IPS-11a (cell line): ENCODE measurements around the gene INPP4B.

Experiments used
- H3K4me3 ChIP-seq: one replicate; pipeline ENCODE4 v1.5.1; 2013; ENCODE audit warnings: low read depth, low read length, control low read depth

INPP4B gene

GRCh38 chr4:142271832-142272231 is 574.3 kb downstream of the INPP4B start:
- H3K4me3 ChIP-seq = no peak overlapping the region

GRCh38 chr4:142267101-142267500 is 579.0 kb downstream of the INPP4B start:
- H3K4me3 ChIP-seq = no peak overlapping the region

GRCh38 chr4:142265946-142266345 is 580.2 kb downstream of the INPP4B start:
- H3K4me3 ChIP-seq = no peak overlapping the region

- no peak overlapping the region for H3K4me3 ChIP-seq
These were observed 580.6 kb downstream of the INPP4B start for GRCh38 chr4:142265536-142265935.

DNA sequence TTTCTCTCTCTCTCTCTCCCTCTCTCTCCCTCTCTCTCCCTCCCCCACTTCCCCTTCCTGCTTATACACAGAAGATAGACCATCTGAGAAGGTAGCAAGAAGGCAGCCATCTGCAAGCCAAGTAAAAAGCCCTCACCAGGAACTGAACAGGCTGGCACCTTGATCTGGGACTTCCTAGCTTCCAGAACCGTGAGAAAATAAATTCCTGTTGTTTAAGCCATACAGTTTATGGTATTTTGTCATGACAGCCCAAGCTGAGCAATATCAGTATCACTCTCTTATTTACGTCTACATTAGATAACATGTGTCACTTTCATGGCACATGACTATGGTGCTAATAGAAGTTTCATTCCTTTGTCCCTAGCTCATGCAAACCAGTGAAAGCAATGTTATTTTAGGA is 581.1 kb downstream of the INPP4B start:
- H3K4me3 ChIP-seq = no peak overlapping the region

DNA sequence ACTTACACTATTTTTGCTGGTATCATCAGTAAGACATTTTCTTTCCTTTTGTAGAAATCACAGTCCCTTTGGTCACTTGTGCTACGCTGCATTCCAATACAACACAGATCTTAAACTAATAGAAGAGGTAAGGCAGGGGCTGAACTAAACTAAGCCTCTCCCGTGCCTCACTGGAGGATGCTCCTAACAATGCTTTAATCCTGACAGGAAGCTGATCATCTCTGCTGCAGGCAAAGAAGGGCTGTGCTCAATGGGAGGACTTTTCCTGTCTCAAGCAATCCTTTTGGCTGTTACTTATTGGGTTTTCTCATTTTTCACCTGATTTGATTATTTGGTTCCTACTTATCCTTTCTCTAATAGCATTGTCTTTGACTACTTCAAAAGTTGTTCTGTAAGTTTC is 583.1 kb downstream of the INPP4B start:
- H3K4me3 ChIP-seq = no peak overlapping the region

GRCh38 chr4:142248946-142249345 is 597.2 kb downstream of the INPP4B start:
- H3K4me3 ChIP-seq = no peak overlapping the region

DNA sequence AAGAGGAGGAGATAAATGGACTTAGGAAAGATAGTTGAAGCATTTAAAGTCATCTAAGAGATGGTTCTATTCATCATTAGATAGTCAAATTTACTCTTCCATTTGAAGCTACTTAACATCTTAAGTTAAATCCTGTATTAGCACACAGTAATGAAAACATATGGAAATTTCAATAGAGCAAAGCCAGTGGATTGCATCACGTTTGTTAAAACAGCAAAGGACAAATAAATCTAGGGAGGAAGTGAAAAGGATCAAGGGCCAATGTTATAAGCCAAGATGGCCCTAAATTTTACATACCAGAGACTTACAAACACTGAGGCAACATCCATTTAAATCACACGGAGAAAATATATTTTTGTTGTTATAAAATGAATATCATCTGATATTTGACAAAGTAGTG is 602.8 kb downstream of the INPP4B start:
- no peak overlapping the region for H3K4me3 ChIP-seq

- no peak overlapping the region for H3K4me3 ChIP-seq
These were observed 603.9 kb downstream of the INPP4B start for GRCh38 chr4:142242156-142242555.

DNA sequence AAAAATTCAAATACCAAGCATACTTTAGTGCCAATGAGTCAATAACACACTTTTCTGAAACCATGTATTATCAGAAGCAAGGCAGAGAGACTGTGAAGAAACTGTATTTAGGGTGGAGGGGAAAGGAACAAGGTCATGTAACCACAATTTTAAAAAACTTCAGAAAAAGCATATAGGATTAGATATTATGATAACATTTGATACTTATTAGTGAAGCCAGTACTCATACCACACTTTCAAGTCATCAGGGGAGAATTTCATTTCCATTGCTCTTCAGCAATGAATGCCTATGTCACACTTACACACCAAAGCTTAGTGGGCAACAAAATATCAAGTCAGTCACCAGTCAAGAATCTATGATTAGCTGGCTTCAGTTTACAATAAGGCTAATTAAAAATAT is 607.5 kb downstream of the INPP4B start:
- H3K4me3 ChIP-seq = no peak overlapping the region

- H3K4me3 ChIP-seq = no peak overlapping the region
These were observed 609.8 kb downstream of the INPP4B start for GRCh38 chr4:142236268-142236667.

DNA sequence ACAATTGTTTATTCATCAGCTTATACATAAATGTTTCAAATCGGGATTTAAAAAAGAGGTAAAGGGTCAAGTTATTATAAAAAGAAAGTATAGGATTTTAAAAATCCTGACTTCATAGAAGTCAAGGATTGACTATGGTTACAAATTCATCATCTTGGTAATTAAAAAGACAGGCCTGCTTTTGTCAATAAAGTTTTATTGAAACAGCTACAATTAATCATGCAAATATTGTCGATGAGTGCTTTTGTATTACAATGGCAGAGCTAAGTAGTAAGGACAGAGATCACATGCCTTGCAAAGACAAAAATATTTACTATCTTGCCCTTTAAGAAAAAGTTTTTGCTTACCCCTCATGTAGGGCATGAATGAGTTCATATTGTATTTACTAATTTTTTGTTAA is 614.3 kb downstream of the INPP4B start:
- H3K4me3 ChIP-seq = no peak overlapping the region

DNA sequence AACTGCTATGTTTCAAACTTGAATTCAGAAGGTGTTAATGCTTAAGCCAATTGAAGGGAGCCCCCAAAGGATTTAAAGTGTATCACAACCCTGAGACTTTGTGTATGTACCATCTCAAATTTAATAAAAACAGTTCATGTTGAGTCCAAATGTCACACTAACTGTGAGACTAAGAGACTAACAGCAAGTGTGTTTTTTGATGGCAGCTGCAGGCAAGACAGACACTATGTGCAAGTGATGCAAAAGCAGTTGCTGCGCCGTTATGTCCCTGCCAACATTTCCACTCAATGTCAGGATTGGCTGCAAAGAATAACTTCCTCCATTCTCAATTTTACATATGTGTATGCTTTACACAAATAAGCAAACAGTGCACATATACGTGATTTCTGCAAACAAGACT is 615.1 kb downstream of the INPP4B start:
- no peak overlapping the region for H3K4me3 ChIP-seq

DNA sequence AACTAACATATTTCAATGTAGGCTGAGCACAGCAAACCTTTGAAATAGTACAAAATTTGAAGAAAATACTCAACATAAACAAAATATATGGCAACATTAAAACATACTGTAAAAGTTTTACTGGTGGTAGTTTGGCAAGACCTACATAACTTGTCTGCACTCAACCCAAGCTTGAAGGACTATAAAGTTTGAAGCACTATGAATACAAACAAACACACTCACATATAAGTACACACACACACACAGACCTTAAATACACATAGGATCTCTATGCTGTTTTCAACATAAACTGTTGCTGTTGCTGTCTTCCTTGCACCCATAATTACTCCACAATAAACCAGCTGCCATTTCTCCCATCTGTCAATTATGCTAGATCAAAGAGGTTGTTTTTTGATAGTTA is 620.1 kb downstream of the INPP4B start:
- H3K4me3 ChIP-seq = no peak overlapping the region

DNA sequence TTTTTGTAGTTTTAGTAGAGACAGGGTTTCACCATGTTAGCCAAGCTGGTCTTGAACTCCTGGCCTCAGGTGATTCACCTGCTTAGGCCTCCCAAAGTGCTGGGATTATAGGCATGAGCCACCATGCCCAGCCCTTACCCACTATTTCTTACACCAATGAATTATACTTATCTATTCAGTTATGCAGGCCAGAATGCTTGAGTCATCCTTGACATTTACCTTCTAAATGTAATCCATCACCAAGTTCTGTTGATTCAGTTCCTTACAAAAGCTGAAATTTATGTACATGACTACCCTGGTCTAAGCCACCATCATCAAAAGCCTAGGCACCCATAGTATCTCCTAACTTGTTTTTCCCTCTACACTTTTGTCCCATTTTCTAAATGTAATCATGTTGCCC is 624.0 kb downstream of the INPP4B start:
- H3K4me3 ChIP-seq = no peak overlapping the region

DNA sequence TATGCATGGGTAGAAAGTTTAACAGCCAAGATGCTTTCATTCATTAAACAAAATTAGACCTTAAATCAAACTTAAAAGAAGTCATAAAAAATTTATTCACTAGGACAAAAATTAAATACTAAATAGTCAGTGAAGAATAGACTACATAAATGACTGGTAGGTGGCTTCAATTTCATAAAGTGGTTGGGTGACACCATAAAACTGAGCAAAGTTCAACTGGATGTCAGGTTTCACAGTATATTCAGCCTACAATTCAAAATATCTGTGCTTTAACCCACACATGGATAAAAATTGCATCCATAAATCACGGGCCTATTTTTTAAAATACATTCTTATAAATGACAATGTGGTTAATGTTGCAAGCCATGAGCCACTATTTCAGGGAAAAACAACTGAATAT is 627.4 kb downstream of the INPP4B start:
- no peak overlapping the region for H3K4me3 ChIP-seq

DNA sequence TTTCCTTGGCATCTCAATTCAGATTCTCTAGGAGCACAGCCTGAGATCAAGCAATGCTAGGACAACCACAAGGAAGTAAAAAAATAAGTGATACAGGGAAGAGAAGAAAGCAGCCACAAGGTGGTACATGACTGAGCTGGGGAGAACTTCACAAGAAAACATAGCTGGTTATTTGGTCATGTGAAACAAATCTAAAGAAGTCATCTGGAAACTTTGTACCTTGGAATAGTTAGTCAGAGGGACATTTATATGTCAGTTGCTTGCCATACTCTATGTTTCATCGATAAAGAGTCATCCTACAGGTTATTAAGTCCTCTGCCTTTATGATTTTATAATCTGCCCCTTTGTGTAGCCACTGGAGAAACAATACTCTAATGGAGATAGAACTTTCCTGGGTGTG is 634.7 kb downstream of the INPP4B start:
- H3K4me3 ChIP-seq = no peak overlapping the region

DNA sequence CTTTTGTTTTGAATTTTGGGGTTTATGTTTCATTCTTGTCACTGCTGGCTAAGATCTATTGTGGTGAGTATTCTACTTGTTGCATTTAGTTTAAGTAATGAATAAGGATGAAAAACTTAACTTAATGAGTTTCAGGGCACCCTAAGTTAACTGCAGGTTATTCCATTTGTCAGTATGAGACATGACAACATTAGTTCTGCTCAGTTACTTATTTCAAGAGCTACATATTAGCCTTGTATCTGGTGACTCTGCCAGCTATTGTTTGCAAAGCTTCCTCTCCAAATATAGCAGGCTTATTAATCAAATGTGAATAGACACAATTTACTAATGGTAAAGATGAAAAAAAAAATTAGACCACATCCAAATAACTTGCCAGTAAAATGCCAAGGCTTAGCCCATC is 642.6 kb downstream of the INPP4B start:
- H3K4me3 ChIP-seq = no peak overlapping the region

DNA sequence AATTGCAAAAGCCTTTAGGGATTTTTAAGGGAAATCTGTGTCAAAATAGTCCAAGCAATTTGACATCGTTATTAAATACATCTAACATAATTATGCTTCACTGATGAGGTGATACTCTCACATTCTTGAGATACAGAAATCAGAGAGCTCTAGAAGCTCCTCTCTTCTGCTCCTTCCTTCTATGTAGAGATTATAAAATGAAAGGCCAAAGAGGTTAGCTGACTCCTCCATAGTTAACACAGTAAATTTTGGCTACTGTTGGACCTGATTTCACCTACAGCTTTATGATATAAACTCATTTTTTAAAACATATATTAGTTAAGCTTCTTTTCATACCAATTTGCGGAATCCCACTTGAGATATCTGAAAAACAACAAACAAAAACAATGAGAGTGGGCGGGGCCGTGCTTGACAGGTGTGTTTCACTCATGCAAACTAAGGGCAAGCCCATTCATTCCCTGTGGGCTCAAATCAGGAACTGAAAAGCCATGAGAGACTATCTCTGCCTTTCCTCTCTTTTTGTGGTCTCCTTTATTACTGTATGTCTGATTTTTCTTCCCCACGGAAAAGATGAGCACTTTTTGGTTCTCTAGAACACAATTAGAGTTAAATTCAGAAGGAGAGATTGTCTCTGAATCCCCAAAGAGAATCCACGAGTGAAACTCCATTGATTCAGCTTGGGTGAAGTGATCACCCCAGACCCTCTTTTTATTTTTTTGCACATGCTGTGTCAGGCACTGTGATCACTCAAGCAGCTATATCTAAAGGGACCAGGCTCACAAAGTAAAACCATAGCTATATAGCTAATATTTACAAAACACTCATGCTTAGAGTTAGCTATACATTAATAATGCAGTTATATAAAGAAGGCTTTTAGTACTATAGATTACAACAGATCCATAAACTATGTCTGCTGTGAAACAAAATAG is 643.4 kb downstream of the INPP4B start:
- no peak overlapping the region for H3K4me3 ChIP-seq

- H3K4me3 ChIP-seq = no peak overlapping the region
These were observed 645.1 kb downstream of the INPP4B start for GRCh38 chr4:142201041-142201440.

- no peak overlapping the region for H3K4me3 ChIP-seq
These were observed 651.2 kb downstream of the INPP4B start for GRCh38 chr4:142194905-142195304.

- no peak overlapping the region for H3K4me3 ChIP-seq
These were observed 654.2 kb downstream of the INPP4B start for GRCh38 chr4:142191901-142192300.

DNA sequence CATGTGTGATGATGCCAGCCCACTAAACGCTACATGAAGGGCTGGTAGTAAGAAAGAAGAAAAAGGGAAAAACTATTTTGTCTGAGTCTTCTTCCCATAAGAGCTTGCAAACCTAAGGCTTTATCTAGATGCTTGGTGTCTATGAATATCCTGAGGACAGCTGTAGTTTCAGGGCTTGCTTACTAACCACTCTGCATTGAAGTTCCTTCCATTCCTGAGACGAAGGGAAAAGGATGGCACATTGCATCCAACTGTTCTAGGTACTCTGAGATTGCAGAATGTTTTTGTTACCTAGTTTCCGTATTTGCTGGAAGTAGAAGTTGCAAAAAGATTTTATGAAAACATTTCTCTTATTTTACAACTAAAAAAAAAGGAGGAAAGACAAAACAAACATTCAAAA is 665.1 kb downstream of the INPP4B start:
- no peak overlapping the region for H3K4me3 ChIP-seq
